ENCODE data around the gene HEXA. TPM values are rescaled to one million over a fixed set of nuclear protein-coding genes. Genes with fewer than 3 reads are reported as not detected.

The HEXA gene
- total RNA-seq: 65.7 and 97.7 TPM in 2 replicates

GRCh38 chr15:72375846-72376581, at the start of gene HEXA:
Gene HEXA (minus strand): TSS chr15:72376014. CDS start chr15:72375972, 42 bp downstream.

DNA sequence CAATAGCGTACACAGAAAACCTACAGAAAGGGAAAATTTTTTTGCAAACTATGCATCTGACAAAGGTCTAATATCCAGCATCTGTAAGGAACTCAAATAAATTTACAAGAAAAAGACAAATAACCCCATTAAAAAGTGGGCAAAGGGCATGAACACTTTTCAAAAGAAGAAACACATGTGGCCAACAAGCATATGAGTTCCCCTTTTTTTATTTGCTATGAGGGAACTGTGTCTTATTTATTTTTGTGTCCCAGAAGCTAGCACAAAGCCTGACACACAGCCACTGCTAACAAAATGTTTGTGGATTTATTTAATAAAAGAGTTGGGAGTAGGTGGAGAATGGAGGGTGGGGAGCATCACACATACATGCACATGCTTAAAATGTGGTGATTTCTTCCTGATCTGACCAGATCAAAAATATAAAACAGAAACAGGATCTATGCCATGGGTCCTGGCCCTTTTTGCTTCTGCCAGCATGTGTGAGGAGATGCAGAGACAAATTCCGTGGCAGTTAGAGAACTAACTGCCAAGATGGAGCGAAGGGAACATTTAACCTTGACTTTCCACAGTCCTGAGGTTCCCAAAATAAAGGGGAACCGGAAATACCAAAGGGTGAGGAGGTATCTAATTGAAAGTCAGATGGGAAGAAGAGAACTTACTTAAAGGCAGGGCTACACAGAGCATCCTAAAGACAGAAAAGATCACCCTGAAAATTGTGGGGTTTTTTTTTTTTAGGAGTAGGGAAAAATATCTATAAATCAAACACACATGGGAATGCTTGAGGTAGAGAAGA, 22.2 kb upstream of the HEXA start, which contains the start of gene TMEM202:
TSS of gene TMEM202 (plus strand) at position 510 of the 793 bp plus-strand sequence. CDS start at position 532, 22 bp downstream.

GRCh38 chr15:72319985-72320671, 55.7 kb downstream of the HEXA start, which contains the start of gene CELF6:
Gene CELF6 (minus strand): TSS chr15:72320157. CDS start chr15:72319874, 283 bp downstream.

Other genes with a start within 250 kb of the HEXA start
- gene GRAMD2A, start 178.2 kb downstream of the HEXA start, total RNA-seq: 0.28 and 0.30 TPM in 2 replicates
- gene PKM, start 144.8 kb downstream of the HEXA start, total RNA-seq: 2,152 and 3,807 TPM in 2 replicates
- gene PARP6, start 103.5 kb downstream of the HEXA start, total RNA-seq: 13.1 and 14.7 TPM in 2 replicates
- gene CELF6, start 55.9 kb downstream of the HEXA start, total RNA-seq: not detected in 2 replicates
- not detected in 2 replicates for gene TMEM202, start 22.3 kb upstream of the HEXA start, total RNA-seq
- gene ARIH1, start 98.3 kb upstream of the HEXA start, total RNA-seq: 22.3 and 51.3 TPM in 2 replicates